Neural progenitor cell (in vitro differentiated cells): ENCODE results near the gene CFL1. TPM values are rescaled to one million over a fixed set of nuclear protein-coding genes. Genes with fewer than 3 reads are reported as not detected.

Experiments used
- DNase-seq: peaks from one replicate; pipeline ENCODE4 v3.0.0-alpha.2; 2016; ENCODE audit warnings: low spot score
- H2AFZ ChIP-seq: fragments of 200-600 bp; sonication (generic); replicated peaks from 2 replicates; pipeline ENCODE4 v1.6.1; 2016; ENCODE audit warnings: antibody characterized with exemption
- H3F3A ChIP-seq: fragments of 200-600 bp; sonication (generic); 2 replicates; pipeline ENCODE4 v1.6.1; 2016; ENCODE audit warnings: antibody characterized with exemption, low read depth
- H3K27ac ChIP-seq: fragments of 200-600 bp; sonication (generic); 2 replicates; pipeline ENCODE4 v1.5.1; 2016; ENCODE audit warnings: mild to moderate bottlenecking
- H3K27me3 ChIP-seq: fragments of 200-600 bp; sonication (generic); 2 replicates; pipeline ENCODE4 v1.6.1; 2016; ENCODE audit warnings: mild to moderate bottlenecking, moderate library complexity
- H3K36me3 ChIP-seq: fragments of 200-600 bp; sonication (generic); 2 replicates; pipeline ENCODE4 v1.5.1; 2016
- H3K4me1 ChIP-seq: fragments of 200-600 bp; sonication (generic); 2 replicates; pipeline ENCODE4 v1.6.1; 2016; ENCODE audit warnings: mixed run types
- H3K4me2 ChIP-seq: fragments of 200-600 bp; sonication (generic); 2 replicates; pipeline ENCODE4 v1.6.1; 2016
- H3K4me3 ChIP-seq: fragments of 200-600 bp; sonication (generic); 2 replicates; pipeline ENCODE4 v1.5.1; 2016
- H3K79me2 ChIP-seq: fragments of 200-600 bp; sonication (generic); 2 replicates; pipeline ENCODE4 v1.6.1; 2016; ENCODE audit warnings: low read depth
- H3K9ac ChIP-seq: fragments of 200-600 bp; sonication (generic); 2 replicates; pipeline ENCODE4 v1.6.1; 2016
- H3K9me3 ChIP-seq: fragments of 200-600 bp; sonication (generic); 2 replicates; pipeline ENCODE4 v1.5.1; 2016; ENCODE audit warnings: low read depth
- H4K20me1 ChIP-seq: fragments of 200-600 bp; sonication (generic); 2 replicates; pipeline ENCODE4 v1.6.1; 2016; ENCODE audit warnings: low read depth
- H3K27ac Mint-ChIP-seq: 3 replicates; pipeline ENCODE4 v1.8.0; 2021; ENCODE audit warnings: mixed read lengths
- H3K27me3 Mint-ChIP-seq: 2 replicates; pipeline ENCODE4 v1.8.0; 2022; ENCODE audit warnings: low read depth, mild to moderate bottlenecking, inconsistent platforms, moderate library complexity, mixed read lengths; ENCODE audit not compliant: insufficient read depth
- H3K36me3 Mint-ChIP-seq: 3 replicates; pipeline ENCODE4 v1.8.0; 2021; ENCODE audit warnings: mixed read lengths
- H3K4me1 Mint-ChIP-seq: 3 replicates; pipeline ENCODE4 v1.8.0; 2021; ENCODE audit warnings: mixed read lengths
- H3K4me3 Mint-ChIP-seq: 3 replicates; pipeline ENCODE4 v1.8.0; 2021; ENCODE audit warnings: mild to moderate bottlenecking, moderate library complexity, mixed read lengths
- H3K9me3 Mint-ChIP-seq: 3 replicates; pipeline ENCODE4 v1.8.0; 2020; ENCODE audit warnings: mixed read lengths
- EZH2 ChIP-seq: fragments of 200-600 bp; sonication (generic); IDR thresholded peaks from 2 replicates; pipeline ENCODE4 v1.6.1; 2017; ENCODE audit warnings: antibody characterized with exemption, mild to moderate bottlenecking, moderate library complexity
- EZH2phosphoT487 ChIP-seq: fragments of 200-600 bp; sonication (generic); IDR thresholded peaks from 2 replicates; pipeline ENCODE4 v1.6.1; 2017; ENCODE audit warnings: antibody characterized with exemption
- total RNA-seq: library from RNA; depleted of rRNA; stranded (reverse); fragments of >200 nt; gene quantifications from 2 replicates; pipeline ENCODE4 v1.2.3, GENCODE V29; 2015; ENCODE audit warnings: low replicate concordance
- TF ChIP-seq, protein P1 (sequence below): fragments of 200-600 bp; sonication (generic); IDR thresholded peaks from 2 replicates; pipeline ENCODE4 v1.5.1; 2017; ENCODE audit warnings: antibody characterized with exemption, mild to moderate bottlenecking

CFL1 gene
- total RNA-seq, 1 donor from 2014 or later, result 704 TPM

GRCh38 chr11:65862941-65863888 lies 5.2 kb upstream of the CFL1 start:
- H3K27ac ChIP-seq, result no peak overlapping the region
- peak overlapping the region; percentile 63 for H3K4me3 Mint-ChIP-seq
- H3K4me3 ChIP-seq, result no peak overlapping the region
- peaks cover 16% of the 10 kb centered on the region for H3K79me2 ChIP-seq
- peaks cover 45% of the 10 kb centered on the region for H3F3A ChIP-seq
- H3K9ac ChIP-seq, result no peak overlapping the region
- H3K27me3 Mint-ChIP-seq, result peaks cover 18% of the 10 kb centered on the region
- H3K27me3 ChIP-seq, result no peaks in the 10 kb centered on the region
- H3K9me3 ChIP-seq, result no peaks in the 10 kb centered on the region
- peaks cover 6% of the 10 kb centered on the region for H3K4me1 ChIP-seq
- H3K4me2 ChIP-seq, result no peak overlapping the region
- H2AFZ ChIP-seq, result no peak overlapping the region
- H3K27ac Mint-ChIP-seq, result no peak overlapping the region
- TF ChIP-seq EZH2phosphoT487 (no peak), EZH2 (no peak)
- TF ChIP-seq, protein P1, sequence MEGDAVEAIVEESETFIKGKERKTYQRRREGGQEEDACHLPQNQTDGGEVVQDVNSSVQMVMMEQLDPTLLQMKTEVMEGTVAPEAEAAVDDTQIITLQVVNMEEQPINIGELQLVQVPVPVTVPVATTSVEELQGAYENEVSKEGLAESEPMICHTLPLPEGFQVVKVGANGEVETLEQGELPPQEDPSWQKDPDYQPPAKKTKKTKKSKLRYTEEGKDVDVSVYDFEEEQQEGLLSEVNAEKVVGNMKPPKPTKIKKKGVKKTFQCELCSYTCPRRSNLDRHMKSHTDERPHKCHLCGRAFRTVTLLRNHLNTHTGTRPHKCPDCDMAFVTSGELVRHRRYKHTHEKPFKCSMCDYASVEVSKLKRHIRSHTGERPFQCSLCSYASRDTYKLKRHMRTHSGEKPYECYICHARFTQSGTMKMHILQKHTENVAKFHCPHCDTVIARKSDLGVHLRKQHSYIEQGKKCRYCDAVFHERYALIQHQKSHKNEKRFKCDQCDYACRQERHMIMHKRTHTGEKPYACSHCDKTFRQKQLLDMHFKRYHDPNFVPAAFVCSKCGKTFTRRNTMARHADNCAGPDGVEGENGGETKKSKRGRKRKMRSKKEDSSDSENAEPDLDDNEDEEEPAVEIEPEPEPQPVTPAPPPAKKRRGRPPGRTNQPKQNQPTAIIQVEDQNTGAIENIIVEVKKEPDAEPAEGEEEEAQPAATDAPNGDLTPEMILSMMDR, result no peak
- no peaks in the 10 kb centered on the region for H3K9me3 Mint-ChIP-seq
- peaks cover 19% of the 10 kb centered on the region for H4K20me1 ChIP-seq
- H3K4me1 Mint-ChIP-seq, result peaks cover 34% of the 10 kb centered on the region
- peaks cover 10% of the 10 kb centered on the region for H3K36me3 Mint-ChIP-seq
- DNase-seq, result peak; percentile 1
- no peaks in the 10 kb centered on the region for H3K36me3 ChIP-seq

- no peak overlapping the region for H3K4me3 ChIP-seq
- TF ChIP-seq, protein P1, result no peak
- TF ChIP-seq EZH2phosphoT487, result no peak
- TF ChIP-seq EZH2, result no peak
- no peaks in the 10 kb centered on the region for H3K36me3 ChIP-seq
- no peak overlapping the region for H3K9ac ChIP-seq
- peaks cover 20% of the 10 kb centered on the region for H4K20me1 ChIP-seq
- Mint-ChIP-seq H3K4me1 (peaks cover 27% of the 10 kb centered on the region), H3K9me3 (no peaks in the 10 kb centered on the region), H3K27ac (no peak overlapping the region), H3K4me3 (peak overlapping the region; percentile 95), H3K36me3 (peaks cover 10% of the 10 kb centered on the region), H3K27me3 (peaks cover 16% of the 10 kb centered on the region)
- no peak overlapping the region for H3K4me2 ChIP-seq
- H2AFZ ChIP-seq, result no peak overlapping the region
- peak; percentile 1 for DNase-seq
- H3K27ac ChIP-seq, result no peak overlapping the region
- H3K9me3 ChIP-seq, result no peaks in the 10 kb centered on the region
- H3F3A ChIP-seq, result peaks cover 44% of the 10 kb centered on the region
- H3K79me2 ChIP-seq, result peaks cover 23% of the 10 kb centered on the region
- H3K27me3 ChIP-seq, result no peaks in the 10 kb centered on the region
- H3K4me1 ChIP-seq, result peaks cover 6% of the 10 kb centered on the region
Observed at GRCh38 chr11:65862191-65862735, 4.3 kb upstream of the CFL1 start.

DNA sequence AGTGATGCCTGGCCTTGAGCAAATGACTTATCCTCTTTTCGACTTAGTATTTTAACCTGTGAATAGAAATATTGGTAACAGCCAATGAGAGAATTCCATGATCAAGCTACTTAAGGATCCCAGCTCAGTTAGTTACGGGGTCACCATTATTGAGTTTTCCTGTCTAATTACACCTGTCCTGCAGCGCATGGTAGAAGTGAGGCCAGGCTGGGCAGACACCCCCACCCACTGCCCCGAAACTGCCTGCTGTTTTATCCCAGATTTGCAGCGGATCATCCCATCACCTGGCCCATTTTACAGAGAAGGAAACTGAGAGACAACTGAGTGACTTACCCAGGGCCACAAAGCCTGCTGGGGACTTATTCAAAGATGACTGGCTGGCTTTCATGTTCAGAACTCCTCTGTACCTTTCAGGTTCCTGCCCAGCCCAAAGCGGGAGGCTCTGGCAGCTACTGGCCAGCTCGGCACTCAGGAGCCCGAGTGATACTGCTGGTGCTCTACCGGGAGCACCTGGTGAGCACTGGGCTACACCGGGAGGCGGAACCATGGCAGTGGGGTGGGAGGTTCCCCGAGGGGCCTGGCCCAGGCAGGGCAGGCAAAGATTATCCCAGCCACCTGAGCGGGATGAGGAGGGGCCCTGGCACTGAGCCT lies 3.7 kb upstream of the CFL1 start:
- H3K4me1 ChIP-seq, result peaks cover 6% of the 10 kb centered on the region
- peaks cover 29% of the 10 kb centered on the region for H3K79me2 ChIP-seq

More for the DNA sequence above, 3.7 kb upstream of the CFL1 start:
- Histone ChIP-seq H3K27ac (no peak overlapping the region), H2AFZ (no peak overlapping the region), H4K20me1 (peaks cover 20% of the 10 kb centered on the region), H3K27me3 (no peaks in the 10 kb centered on the region), H3K9me3 (no peaks in the 10 kb centered on the region), H3F3A (peaks cover 46% of the 10 kb centered on the region), H3K4me3 (peak overlapping the region; percentile 87), H3K9ac (peak overlapping the region; percentile 63), H3K36me3 (no peaks in the 10 kb centered on the region), H3K4me2 (peak overlapping the region; percentile 90)
- peak; percentile 1 for DNase-seq
- no peak overlapping the region for H3K27ac Mint-ChIP-seq
- peaks cover under 1% of the 10 kb centered on the region for H3K9me3 Mint-ChIP-seq
- peaks cover 11% of the 10 kb centered on the region for H3K36me3 Mint-ChIP-seq
- peaks cover 24% of the 10 kb centered on the region for H3K4me1 Mint-ChIP-seq
- H3K27me3 Mint-ChIP-seq, result peaks cover 17% of the 10 kb centered on the region
- TF ChIP-seq EZH2, result no peak
- TF ChIP-seq, protein P1, result no peak
- TF ChIP-seq EZH2phosphoT487, result no peak
- peak overlapping the region; percentile 95 for H3K4me3 Mint-ChIP-seq
